Activated CD8-positive, alpha-beta memory T cell treated with anti-CD3 and anti-CD28 coated beads, Interleukin-2, amount 50 U/mL, for 1 hour (primary cell): ENCODE data around the gene VAV3.
"Not testable (repeated sequence)": the region's sequence is repeated elsewhere in the genome, so short reads cannot be mapped to it uniquely, and the experiment has no call there.

Experiments
- DNase-seq: peaks from one replicate; pipeline ENCODE4 v3.0.0-alpha.2; 2020; ENCODE audit errors: extremely low read depth

The VAV3 gene

GRCh38 chr1:107894605-107895004, 70.4 kb downstream of the VAV3 start:
- DNase-seq, result no peak

GRCh38 chr1:107893350-107893749, 71.6 kb downstream of the VAV3 start:
- not testable (repeated sequence) for DNase-seq

GRCh38 chr1:107889524-107889923, 75.5 kb downstream of the VAV3 start:
- no peak for DNase-seq

- DNase-seq, result no peak
Observed at GRCh38 chr1:107883562-107883961, 81.4 kb downstream of the VAV3 start.

GRCh38 chr1:107879927-107880326, 85.1 kb downstream of the VAV3 start:
- no peak for DNase-seq

GRCh38 chr1:107879346-107879745, 85.6 kb downstream of the VAV3 start:
- no peak for DNase-seq

GRCh38 chr1:107877745-107878144, 87.2 kb downstream of the VAV3 start:
- no peak for DNase-seq

GRCh38 chr1:107877092-107877491, 87.9 kb downstream of the VAV3 start:
- no peak for DNase-seq

GRCh38 chr1:107875689-107876088, 89.3 kb downstream of the VAV3 start:
- DNase-seq, result no peak

- no peak for DNase-seq
Observed at GRCh38 chr1:107874221-107874620, 90.8 kb downstream of the VAV3 start.

GRCh38 chr1:107871687-107872395, 93.1 kb downstream of the VAV3 start:
- DNase-seq, result no peak

GRCh38 chr1:107871259-107871658, 93.7 kb downstream of the VAV3 start:
- DNase-seq, result no peak

- DNase-seq, result no peak
Observed at GRCh38 chr1:107870696-107871095, 94.3 kb downstream of the VAV3 start.

GRCh38 chr1:107867897-107868296, 97.1 kb downstream of the VAV3 start:
- DNase-seq, result no peak

GRCh38 chr1:107867422-107867821, 97.6 kb downstream of the VAV3 start:
- no peak for DNase-seq

- DNase-seq, result no peak
Observed at GRCh38 chr1:107866870-107867269, 98.1 kb downstream of the VAV3 start.

GRCh38 chr1:107865627-107866026, 99.4 kb downstream of the VAV3 start:
- DNase-seq, result no peak

- no peak for DNase-seq
Observed at GRCh38 chr1:107863342-107863741, 101.6 kb downstream of the VAV3 start.

GRCh38 chr1:107862064-107862463, 102.9 kb downstream of the VAV3 start:
- DNase-seq, result no peak

- no peak for DNase-seq
Observed at GRCh38 chr1:107858323-107858722, 106.7 kb downstream of the VAV3 start.

- no peak for DNase-seq
Observed at GRCh38 chr1:107851418-107851817, 113.6 kb downstream of the VAV3 start.

GRCh38 chr1:107844541-107845194, 120.3 kb downstream of the VAV3 start:
- DNase-seq, result not testable (repeated sequence)

GRCh38 chr1:107843989-107844388, 121.0 kb downstream of the VAV3 start:
- DNase-seq, result no peak

- no peak for DNase-seq
Observed at GRCh38 chr1:107842241-107842640, 122.7 kb downstream of the VAV3 start.
